ENCODE measurements around the gene CCDC50.

The CCDC50 gene

DNA sequence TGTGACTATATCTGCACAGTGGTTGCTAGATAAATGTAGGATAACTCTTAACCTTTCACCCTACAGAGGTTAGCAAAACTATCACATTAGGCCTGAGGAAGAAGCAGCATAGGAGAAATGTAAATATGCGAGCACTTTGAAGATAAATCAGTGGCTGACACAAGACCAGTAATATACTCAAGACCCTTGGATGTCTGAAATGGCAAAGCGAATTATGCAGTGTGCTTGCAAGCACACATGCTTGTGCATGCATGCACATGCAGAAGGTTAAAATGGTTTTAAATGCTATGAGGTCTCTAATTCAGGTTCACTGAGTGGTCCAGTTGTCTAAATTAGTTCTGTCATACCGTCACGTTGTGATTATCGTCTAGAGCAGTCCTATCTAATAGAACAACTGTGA lies 14.7 kb downstream of the CCDC50 start:
- H3K9me3 ChIP-seq (ENCODE audit: insufficient read depth, low read length, severe bottlenecking): no peaks in the 10 kb centered on the region
- H3K79me2 ChIP-seq (ENCODE audit: insufficient read depth, low read length): no peaks in the 10 kb centered on the region
- no peak overlapping the region for H3K9ac ChIP-seq (ENCODE audit: low read depth, low read length)
- DNase-seq (no peak), ATAC-seq (ENCODE audit: insufficient read depth, low read depth) (no peak)
- TF ChIP-seq, protein P1, sequence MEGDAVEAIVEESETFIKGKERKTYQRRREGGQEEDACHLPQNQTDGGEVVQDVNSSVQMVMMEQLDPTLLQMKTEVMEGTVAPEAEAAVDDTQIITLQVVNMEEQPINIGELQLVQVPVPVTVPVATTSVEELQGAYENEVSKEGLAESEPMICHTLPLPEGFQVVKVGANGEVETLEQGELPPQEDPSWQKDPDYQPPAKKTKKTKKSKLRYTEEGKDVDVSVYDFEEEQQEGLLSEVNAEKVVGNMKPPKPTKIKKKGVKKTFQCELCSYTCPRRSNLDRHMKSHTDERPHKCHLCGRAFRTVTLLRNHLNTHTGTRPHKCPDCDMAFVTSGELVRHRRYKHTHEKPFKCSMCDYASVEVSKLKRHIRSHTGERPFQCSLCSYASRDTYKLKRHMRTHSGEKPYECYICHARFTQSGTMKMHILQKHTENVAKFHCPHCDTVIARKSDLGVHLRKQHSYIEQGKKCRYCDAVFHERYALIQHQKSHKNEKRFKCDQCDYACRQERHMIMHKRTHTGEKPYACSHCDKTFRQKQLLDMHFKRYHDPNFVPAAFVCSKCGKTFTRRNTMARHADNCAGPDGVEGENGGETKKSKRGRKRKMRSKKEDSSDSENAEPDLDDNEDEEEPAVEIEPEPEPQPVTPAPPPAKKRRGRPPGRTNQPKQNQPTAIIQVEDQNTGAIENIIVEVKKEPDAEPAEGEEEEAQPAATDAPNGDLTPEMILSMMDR (IDR thresholded peaks at IDR 0.05; ENCODE audit: borderline replicate concordance, extremely low read depth, low read length, poor library complexity, severe bottlenecking): no peak
- no peak for TF ChIP-seq EZH2 (IDR thresholded peaks at IDR 0.05; ENCODE audit: borderline replicate concordance, low read depth, low read length, severe bottlenecking)
- H2AFZ ChIP-seq (ENCODE audit: low read depth, low read length): no peak overlapping the region
- H3K27me3 ChIP-seq (ENCODE audit: insufficient read depth, low read length, poor library complexity): no peaks in the 10 kb centered on the region
- no peaks in the 10 kb centered on the region for H4K20me1 ChIP-seq (ENCODE audit: insufficient read depth, low read length)
- no peaks in the 10 kb centered on the region for H3K36me3 ChIP-seq (ENCODE audit: insufficient read depth, low read length)
- H3K27ac ChIP-seq (ENCODE audit: low read length): no peak overlapping the region
- H3K4me3 ChIP-seq (ENCODE audit: low read depth in 1 of 2, low read length in 2 of 2): no peak overlapping the region
- H3K4me2 ChIP-seq (ENCODE audit: insufficient read depth, low read length): no peak overlapping the region
- no peaks in the 10 kb centered on the region for H3K4me1 ChIP-seq (ENCODE audit: insufficient read depth, low read length)

DNA sequence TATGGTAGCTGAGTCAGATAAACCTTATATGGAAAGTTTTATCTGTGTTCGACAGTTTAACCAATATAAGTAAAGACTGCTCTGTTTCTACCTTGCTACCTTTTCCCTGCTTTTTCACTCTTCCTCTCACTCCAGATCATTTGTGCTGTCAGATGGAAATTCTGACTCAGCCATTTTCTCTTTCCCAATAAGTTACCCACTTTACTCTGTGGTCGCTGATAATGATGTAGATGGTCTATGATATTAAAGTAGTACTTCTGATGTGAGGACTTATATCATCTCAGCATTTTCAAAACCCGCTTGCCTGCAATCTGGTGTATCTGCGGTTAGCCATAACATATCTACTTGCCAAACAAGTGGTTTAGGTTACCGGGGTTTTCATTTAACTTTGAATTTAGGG lies 16.1 kb downstream of the CCDC50 start:
- Histone ChIP-seq H3K4me2 (ENCODE audit: insufficient read depth, low read length) (no peak overlapping the region), H2AFZ (ENCODE audit: low read depth, low read length) (no peak overlapping the region), H3K36me3 (ENCODE audit: insufficient read depth, low read length) (no peaks in the 10 kb centered on the region), H4K20me1 (ENCODE audit: insufficient read depth, low read length) (no peaks in the 10 kb centered on the region), H3K27ac (ENCODE audit: low read length) (no peak overlapping the region), H3K27me3 (ENCODE audit: insufficient read depth, low read length, poor library complexity) (no peaks in the 10 kb centered on the region), H3K79me2 (ENCODE audit: insufficient read depth, low read length) (no peaks in the 10 kb centered on the region), H3K9me3 (ENCODE audit: insufficient read depth, low read length, severe bottlenecking) (no peaks in the 10 kb centered on the region), H3K9ac (ENCODE audit: low read depth, low read length) (no peak overlapping the region), H3K4me1 (ENCODE audit: insufficient read depth, low read length) (no peaks in the 10 kb centered on the region), H3K4me3 (ENCODE audit: low read depth in 1 of 2, low read length in 2 of 2) (no peak overlapping the region)
- no peak for DNase-seq
- no peak for ATAC-seq (ENCODE audit: insufficient read depth, low read depth)
- TF ChIP-seq, protein P1 (IDR thresholded peaks at IDR 0.05; ENCODE audit: borderline replicate concordance, extremely low read depth, low read length, poor library complexity, severe bottlenecking): no peak
- TF ChIP-seq EZH2 (IDR thresholded peaks at IDR 0.05; ENCODE audit: borderline replicate concordance, low read depth, low read length, severe bottlenecking): no peak

DNA sequence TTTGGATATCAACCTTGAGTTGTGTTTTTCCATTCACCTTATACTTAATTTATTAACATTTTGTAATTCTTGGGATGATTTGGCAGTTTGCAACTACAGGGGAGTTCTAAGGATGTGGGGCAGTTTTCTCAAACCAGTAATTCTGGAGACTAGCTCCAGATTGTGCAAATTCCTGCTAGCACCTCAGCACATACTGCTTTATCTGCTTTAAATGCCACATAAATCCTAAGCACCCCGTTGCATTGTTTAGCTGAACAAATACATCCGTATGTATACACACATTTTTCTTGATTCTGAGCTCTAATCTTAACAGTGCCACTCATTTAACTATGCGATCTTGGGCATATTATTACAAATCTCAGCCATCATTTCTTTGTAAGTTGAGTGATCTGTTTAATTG lies 18.0 kb downstream of the CCDC50 start:
- Histone ChIP-seq H3K4me1 (ENCODE audit: insufficient read depth, low read length) (no peaks in the 10 kb centered on the region), H3K27ac (ENCODE audit: low read length) (no peak overlapping the region), H3K79me2 (ENCODE audit: insufficient read depth, low read length) (no peaks in the 10 kb centered on the region), H2AFZ (ENCODE audit: low read depth, low read length) (no peak overlapping the region), H3K36me3 (ENCODE audit: insufficient read depth, low read length) (no peaks in the 10 kb centered on the region), H3K27me3 (ENCODE audit: insufficient read depth, low read length, poor library complexity) (no peaks in the 10 kb centered on the region), H4K20me1 (ENCODE audit: insufficient read depth, low read length) (no peaks in the 10 kb centered on the region), H3K9ac (ENCODE audit: low read depth, low read length) (no peak overlapping the region), H3K9me3 (ENCODE audit: insufficient read depth, low read length, severe bottlenecking) (no peaks in the 10 kb centered on the region), H3K4me2 (ENCODE audit: insufficient read depth, low read length) (no peak overlapping the region), H3K4me3 (ENCODE audit: low read depth in 1 of 2, low read length in 2 of 2) (no peak overlapping the region)
- TF ChIP-seq EZH2 (IDR thresholded peaks at IDR 0.05; ENCODE audit: borderline replicate concordance, low read depth, low read length, severe bottlenecking): no peak
- TF ChIP-seq, protein P1 (IDR thresholded peaks at IDR 0.05; ENCODE audit: borderline replicate concordance, extremely low read depth, low read length, poor library complexity, severe bottlenecking): no peak
- ATAC-seq (ENCODE audit: insufficient read depth, low read depth) (no peak), DNase-seq (no peak)

DNA sequence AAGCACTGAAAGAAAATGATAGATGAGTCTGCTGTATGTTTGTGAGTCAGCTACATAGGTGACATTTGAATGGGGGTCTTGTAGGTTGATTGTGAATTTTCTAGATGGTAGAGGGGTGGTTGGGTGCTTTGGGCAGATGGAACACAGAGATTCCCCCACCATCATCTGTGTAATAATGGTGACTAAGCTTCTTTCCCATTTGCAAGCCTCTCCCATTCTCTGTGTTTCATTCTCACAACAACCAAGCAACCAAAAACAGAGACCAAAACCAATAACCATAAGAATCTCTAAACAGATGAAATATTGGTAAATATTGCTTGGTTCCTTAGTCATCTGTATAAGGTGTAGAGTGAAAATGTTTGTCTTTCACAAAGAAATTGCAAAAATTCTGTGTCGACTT lies 18.9 kb downstream of the CCDC50 start:
- Histone ChIP-seq H3K9me3 (ENCODE audit: insufficient read depth, low read length, severe bottlenecking) (no peaks in the 10 kb centered on the region), H4K20me1 (ENCODE audit: insufficient read depth, low read length) (no peaks in the 10 kb centered on the region), H2AFZ (ENCODE audit: low read depth, low read length) (no peak overlapping the region), H3K79me2 (ENCODE audit: insufficient read depth, low read length) (no peaks in the 10 kb centered on the region), H3K9ac (ENCODE audit: low read depth, low read length) (no peak overlapping the region), H3K4me3 (ENCODE audit: low read depth in 1 of 2, low read length in 2 of 2) (no peak overlapping the region), H3K27ac (ENCODE audit: low read length) (no peak overlapping the region), H3K4me2 (ENCODE audit: insufficient read depth, low read length) (no peak overlapping the region), H3K4me1 (ENCODE audit: insufficient read depth, low read length) (no peaks in the 10 kb centered on the region), H3K36me3 (ENCODE audit: insufficient read depth, low read length) (no peaks in the 10 kb centered on the region), H3K27me3 (ENCODE audit: insufficient read depth, low read length, poor library complexity) (no peaks in the 10 kb centered on the region)
- no peak for TF ChIP-seq EZH2 (IDR thresholded peaks at IDR 0.05; ENCODE audit: borderline replicate concordance, low read depth, low read length, severe bottlenecking)
- TF ChIP-seq, protein P1 (IDR thresholded peaks at IDR 0.05; ENCODE audit: borderline replicate concordance, extremely low read depth, low read length, poor library complexity, severe bottlenecking): no peak
- no peak for ATAC-seq (ENCODE audit: insufficient read depth, low read depth)
- no peak for DNase-seq
